H1 (cell line): Measurements from ENCODE around the gene LCE2C. TPM values are rescaled to one million over a fixed set of nuclear protein-coding genes. Genes with fewer than 3 reads are reported as not detected.

ENCODE experiments used
- CTCF ChIA-PET: fragments of 300-600 bp; sonication (Branson Sonifier 250); formaldehyde crosslinking; loops from one replicate; lab custom pipeline; 2021; ENCODE audit not compliant: partially characterized antibody; lab: Charles Lee
- POLR2A ChIA-PET: fragments of 300-600 bp; sonication (Branson Sonifier 250); formaldehyde crosslinking; loops from one replicate; lab custom pipeline; 2021; ENCODE audit warnings: inconsistent platforms; ENCODE audit not compliant: partially characterized antibody; lab: Charles Lee
- DNase-seq, 2 experiments: peaks; one replicate each; pipeline versions ENCODE4 v3.0.0 to v3.0.0-alpha.2; 2010 to 2022; ENCODE audit warnings: low spot score in 2 of 2, low read depth in 1 of 2, mixed read lengths in 1 of 2
- FAIRE-seq: peaks from 2 replicates; lab custom pipeline; 2011; peaks lifted over from hg19 to GRCh38; lab: Jason Lieb, UNC
- H2AFZ ChIP-seq: 2 replicates; pipeline ENCODE4 v1.8.1; 2012; ENCODE audit warnings: low read length, inconsistent platforms
- H2AK5ac ChIP-seq: 2 replicates; pipeline ENCODE4 v1.6.1; 2013; ENCODE audit warnings: low read depth, low read length
- H2BK120ac ChIP-seq: replicated peaks from 2 replicates; pipeline ENCODE3; 2013; ENCODE audit warnings: low read depth, low read length, inconsistent platforms
- H2BK12ac ChIP-seq: 2 replicates; pipeline ENCODE4 v1.6.1; 2013; ENCODE audit warnings: low read depth, low read length
- H2BK15ac ChIP-seq: 2 replicates; pipeline ENCODE4 v1.6.1; 2013; ENCODE audit warnings: low read length
- H2BK20ac ChIP-seq: 2 replicates; pipeline ENCODE4 v1.6.1; 2013; ENCODE audit warnings: low read length
- H2BK5ac ChIP-seq: 2 replicates; pipeline ENCODE4 v1.6.1; 2013; ENCODE audit warnings: low read depth, low read length
- H3K14ac ChIP-seq: 2 replicates; pipeline ENCODE4 v1.6.1; 2013; ENCODE audit warnings: inconsistent platforms; ENCODE audit not compliant: insufficient read length
- H3K18ac ChIP-seq: 2 replicates; pipeline ENCODE4 v1.6.1; 2013; ENCODE audit warnings: low read length; ENCODE audit errors: extremely low read depth
- H3K23ac ChIP-seq: 2 replicates; pipeline ENCODE4 v1.6.1; 2013; ENCODE audit warnings: inconsistent platforms; ENCODE audit not compliant: insufficient read length
- H3K23me2 ChIP-seq: 2 replicates; pipeline ENCODE4 v1.6.1; 2013; ENCODE audit warnings: low read depth, low read length
- H3K27ac ChIP-seq: 2 replicates; pipeline ENCODE4 v1.6.1; 2011; ENCODE audit warnings: low read depth, low read length, inconsistent platforms
- H3K27me3 ChIP-seq, 4 experiments: replicated peaks in 1 of 4; 1 replicate in 1 of 4; 2 replicates in 3 of 4; pipeline versions ENCODE4 v1.6.1 to v1.8.1; 2011 to 2013; ENCODE audit warnings: low read length in 3 of 4, mild to moderate bottlenecking in 3 of 4, inconsistent platforms in 2 of 4, mixed read lengths in 2 of 4, moderate library complexity in 1 of 4; ENCODE audit not compliant: control insufficient read depth in 3 of 4, insufficient read depth in 3 of 4; ENCODE audit errors: extremely low read depth in 1 of 4
- H3K36me3 ChIP-seq, 4 experiments: 2 replicates each; pipeline versions ENCODE4 v1.6.1 to v1.8.1; 2011 to 2013; ENCODE audit warnings: mild to moderate bottlenecking in 4 of 4, low read length in 3 of 4, moderate library complexity in 2 of 4, control low read depth in 1 of 4, inconsistent platforms in 1 of 4; ENCODE audit not compliant: insufficient read depth in 4 of 4, control insufficient read depth in 2 of 4
- H3K4ac ChIP-seq: replicated peaks from 2 replicates; pipeline ENCODE3; 2013; ENCODE audit warnings: low read length, low read depth, mixed read lengths, inconsistent platforms; ENCODE audit not compliant: insufficient read length
- H3K4me1 ChIP-seq, 4 experiments: replicated peaks in 1 of 4; 1 replicate in 1 of 4; 2 replicates in 3 of 4; pipeline versions ENCODE4 v1.6.1 to v1.8.1; 2011 to 2013; ENCODE audit warnings: low read length in 3 of 4, inconsistent platforms in 2 of 4, mixed read lengths in 1 of 4; ENCODE audit not compliant: insufficient read depth in 4 of 4, control insufficient read depth in 3 of 4
- H3K4me2 ChIP-seq, 2 experiments: 2 replicates each; pipeline versions ENCODE4 v1.6.1 to v1.8.1; 2011 to 2013; ENCODE audit warnings: low read depth in 2 of 2, low read length in 2 of 2, control low read depth in 1 of 2, inconsistent platforms in 1 of 2, mild to moderate bottlenecking in 1 of 2; ENCODE audit not compliant: insufficient read depth in 1 of 2
- H3K4me3 ChIP-seq, 4 experiments: fragments of 200-600, 300-600 bp in 1 of 4; sonication (generic), shearing (Covaris generic), sonication (Bioruptor Twin) in 1 of 4; 2 replicates each; pipeline versions ENCODE4 v1.5.1 to v1.8.1; 2011 to 2016; ENCODE audit warnings: low read length in 4 of 4, low read depth in 3 of 4, control low read depth in 2 of 4, inconsistent platforms in 2 of 4, mild to moderate bottlenecking in 2 of 4, mixed read lengths in 1 of 4, moderate library complexity in 1 of 4; ENCODE audit not compliant: insufficient read depth in 2 of 4; ENCODE audit errors: extremely low read depth in 1 of 4
- H3K56ac ChIP-seq: replicated peaks from 2 replicates; pipeline ENCODE3; 2013; ENCODE audit warnings: low read depth, mild to moderate bottlenecking, mixed read lengths, low read length, inconsistent platforms; ENCODE audit not compliant: insufficient read length
- H3K79me1 ChIP-seq: 2 replicates; pipeline ENCODE4 v1.6.1; 2013; ENCODE audit warnings: low read depth, low read length, control low read depth
- H3K79me2 ChIP-seq, 2 experiments: 2 replicates each; pipeline versions ENCODE4 v1.6.1 to v1.8.1; 2012 to 2013; ENCODE audit warnings: low read length in 2 of 2, mild to moderate bottlenecking in 2 of 2, inconsistent platforms in 1 of 2; ENCODE audit not compliant: insufficient read depth in 2 of 2, control insufficient read depth in 1 of 2
- H3K9ac ChIP-seq, 4 experiments: replicated peaks in 1 of 4; 1 replicate in 1 of 4; 2 replicates in 3 of 4; pipeline versions ENCODE4 v1.6.1 to v1.8.1; 2011 to 2013; ENCODE audit warnings: low read depth in 3 of 4, low read length in 3 of 4, control low read depth in 2 of 4, mild to moderate bottlenecking in 2 of 4, moderate library complexity in 2 of 4, inconsistent platforms in 1 of 4; ENCODE audit errors: extremely low read depth in 1 of 4
- H3K9me3 ChIP-seq, 2 experiments: 2 replicates each; pipeline versions ENCODE4 v1.6.1 to v1.8.1; 2012 to 2013; ENCODE audit warnings: mild to moderate bottlenecking in 2 of 2, moderate library complexity in 2 of 2, control low read depth in 1 of 2, inconsistent platforms in 1 of 2, low read depth in 1 of 2, low read length in 1 of 2, mixed read lengths in 1 of 2; ENCODE audit not compliant: insufficient read depth in 2 of 2
- H4K20me1 ChIP-seq, 2 experiments: replicated peaks in 1 of 2; 2 replicates each; pipeline versions ENCODE3 to v1.8.1; 2011 to 2013; ENCODE audit warnings: inconsistent platforms in 2 of 2, low read length in 2 of 2, mild to moderate bottlenecking in 1 of 2; ENCODE audit not compliant: insufficient read depth in 2 of 2, control insufficient read depth in 1 of 2
- H4K5ac ChIP-seq: 2 replicates; pipeline ENCODE4 v1.6.1; 2013; ENCODE audit warnings: low read length, low read depth, mixed read lengths, inconsistent platforms; ENCODE audit not compliant: insufficient read length
- H4K8ac ChIP-seq: 2 replicates; pipeline ENCODE4 v1.8.0; 2013; ENCODE audit warnings: mild to moderate bottlenecking, moderate library complexity, low read length, inconsistent platforms; ENCODE audit not compliant: insufficient read depth; ENCODE audit errors: extremely low read depth
- H4K91ac ChIP-seq: replicated peaks from 2 replicates; pipeline ENCODE3; 2013; ENCODE audit warnings: low read length, mixed read lengths, inconsistent platforms; ENCODE audit not compliant: insufficient read length
- BACH1 ChIP-seq: IDR thresholded peaks from 2 replicates; pipeline ENCODE4 v1.6.1; 2012; ENCODE audit warnings: low read length, improper control_type of control experiment
- CBX8 ChIP-seq: fragments of 300-800, 300-1000 bp; sonication (generic); IDR thresholded peaks from 2 replicates; pipeline ENCODE4 v1.7.1; 2016; ENCODE audit warnings: low read depth, low read length, borderline replicate concordance
- E2F6 ChIP-seq: IDR thresholded peaks from 2 replicates; pipeline ENCODE4 v1.6.1; 2012; ENCODE audit warnings: inconsistent platforms
- GABPA ChIP-seq: IDR thresholded peaks from 2 replicates; pipeline ENCODE4 v1.6.1; 2011; ENCODE audit warnings: mild to moderate bottlenecking, low read length, moderate library complexity, borderline replicate concordance; ENCODE audit not compliant: insufficient read depth
- GTF2F1 ChIP-seq: IDR thresholded peaks from 2 replicates; pipeline ENCODE4 v1.6.1; 2012; ENCODE audit warnings: low read depth, low read length, improper control_type of control experiment, borderline replicate concordance
- KDM4A ChIP-seq: IDR thresholded peaks from one replicate; pipeline ENCODE4 v1.7.1; 2012; ENCODE audit warnings: low read depth, mild to moderate bottlenecking, moderate library complexity, low read length, inconsistent platforms; ENCODE audit not compliant: severe bottlenecking
- NANOG ChIP-seq: IDR thresholded peaks from 2 replicates; pipeline ENCODE4 v1.6.1; 2011; ENCODE audit warnings: low read length, low read depth, mild to moderate bottlenecking, inconsistent platforms; ENCODE audit not compliant: insufficient read depth, poor library complexity, severe bottlenecking
- PHF8 ChIP-seq: fragments of 200-600 bp; sonication (generic); conservative IDR thresholded peaks from 2 replicates; pipeline ENCODE4 v1.7.1; 2012; ENCODE audit warnings: low read depth, mild to moderate bottlenecking, inconsistent platforms, low read length, moderate library complexity
- POLR2A ChIP-seq, 2 experiments: IDR thresholded peaks; 1 replicate in 1 of 2; 2 replicates in 1 of 2; pipeline ENCODE4 v1.6.1; 2011; ENCODE audit warnings: low read depth in 2 of 2, low read length in 2 of 2, mild to moderate bottlenecking in 2 of 2; ENCODE audit errors: control extremely low read depth in 1 of 2
- SIN3A ChIP-seq, 2 experiments: IDR thresholded peaks in 1 of 2; conservative IDR thresholded peaks in 1 of 2; 2 replicates each; pipeline ENCODE4 v1.6.1; 2011 to 2012; ENCODE audit warnings: low read length in 2 of 2, improper control_type of control experiment in 1 of 2, low read depth in 1 of 2, mild to moderate bottlenecking in 1 of 2
- SRF ChIP-seq: IDR thresholded peaks from 2 replicates; pipeline ENCODE4 v1.6.1; 2011; ENCODE audit warnings: mild to moderate bottlenecking, low read depth, low read length, moderate library complexity
- TAF1 ChIP-seq: IDR thresholded peaks from 2 replicates; pipeline ENCODE4 v1.6.1; 2011; ENCODE audit warnings: mild to moderate bottlenecking, low read depth, low read length
- TCF12 ChIP-seq: IDR thresholded peaks from 2 replicates; pipeline ENCODE4 v1.6.1; 2011; ENCODE audit warnings: low read depth, mild to moderate bottlenecking, low read length
- TEAD4 ChIP-seq: IDR thresholded peaks from 2 replicates; pipeline ENCODE4 v1.6.1; 2012; ENCODE audit warnings: low read depth, low read length, inconsistent platforms, mixed read lengths
- WGBS, 2 experiments: shearing (Covaris generic) in 1 of 2; methylation state at CpG; one replicate each; pipeline versions ENCODE4 v1.1.6 to v1.1.7; 2013 to 2015; ENCODE audit warnings: low lambda C conversion rate in 2 of 2, mixed read lengths in 2 of 2, inconsistent platforms in 1 of 2, low coverage in 1 of 2, missing lambda C conversion rate in 1 of 2; ENCODE audit not compliant: insufficient replicate concordance in 2 of 2, insufficient coverage in 1 of 2, insufficient read length in 1 of 2; ENCODE audit errors: extremely low coverage in 1 of 2, missing lambda C conversion rate in 1 of 2; 5-methylcytosine and 5-hydroxymethylcytosine counted together
- polyA plus RNA-seq, 7 experiments: library from polyadenylated mRNA; depleted of rRNA in 3 of 7; stranded (reverse) in 5 of 7; unstranded in 2 of 7; fragments of >200 nt in 5 of 7; fragments of 200-250 nt in 2 of 7; gene quantifications; 1 replicate in 5 of 7; 2 replicates in 1 of 7; 4 replicates in 1 of 7; pipeline versions ENCODE4 v1.2.1 to v1.2.3, GENCODE V29; 2011 to 2013; ENCODE audit warnings: missing spikeins in 2 of 7, mixed read lengths in 2 of 7
- total RNA-seq: library from RNA; stranded (reverse); fragmentation: NEBNext Ultra II Directional; extraction: Animal tissue kit (Norgen Biotek cat#: 25700); gene quantifications from 2 replicates; pipeline ENCODE4 v1.2.1, GENCODE V29; 2021

The LCE2C gene
- total and polyA plus RNA-seq, 2 of the 8 experiments (the other 6 are each of a cell fraction or from before 2014, with no cell fraction given), result not detected

- H2BK15ac ChIP-seq, result no peak overlapping the region
- H3K4me1 ChIP-seq, result no peaks in the 10 kb centered on the region
- no peaks in the 10 kb centered on the region for H3K27me3 ChIP-seq
- H3K23me2 ChIP-seq, result no peaks in the 10 kb centered on the region; the same call in 1 of the 2 replicates
- no peaks in the 10 kb centered on the region for H3K36me3 ChIP-seq
- no peak overlapping the region for H3K9ac ChIP-seq
- WGBS, 2 experiments, result 95% methylated on average over 2 of the region's 3 CpGs; no CpG with 5 or more reads in 1 of the 2 experiments
- no peak overlapping the region for H3K4me3 ChIP-seq
- DNase-seq (no peak), FAIRE-seq (no peak)
- no peaks in the 10 kb centered on the region for H4K20me1 ChIP-seq
- H3K4ac ChIP-seq, result no peak overlapping the region
- POLR2A ChIA-PET, result no interaction called here
- no peak for TF ChIP-seq NANOG
- TF ChIP-seq PHF8, result no peak
- no peak for TF ChIP-seq GABPA
- no peak for TF ChIP-seq SIN3A (conservative IDR thresholded peaks at IDR 0.05 in 1 of 2, IDR thresholded peaks at IDR 0.05 in 1 of 2; ENCODE audit: low read depth in 1 of 2, low read length in 2 of 2)
- no peak for TF ChIP-seq E2F6
- no peak for TF ChIP-seq CBX8
- TF ChIP-seq SRF, result no peak
- no peak for TF ChIP-seq TEAD4
- no peak for TF ChIP-seq BACH1
- TF ChIP-seq TAF1, result no peak
- TF ChIP-seq POLR2A (IDR thresholded peaks at IDR 0.05; ENCODE audit: control extremely low read depth in 1 of 2, low read depth in 2 of 2, low read length in 2 of 2), result no peak
- no peak for TF ChIP-seq GTF2F1
- TF ChIP-seq TCF12, result no peak
- no peak for TF ChIP-seq KDM4A
- TF ChIP-seq, all 59 proteins: peak for 0
- Histone ChIP-seq H2BK12ac (no peak overlapping the region), H2BK20ac (no peak overlapping the region), H3K56ac (no peak overlapping the region), H3K14ac (no peak overlapping the region), H3K18ac (no peak overlapping the region), H2AK5ac (no peak overlapping the region), H2AFZ (no peak overlapping the region), H3K23ac (no peak overlapping the region), H3K79me2 (no peaks in the 10 kb centered on the region), H2BK120ac (no peak overlapping the region), H3K79me1 (no peaks in the 10 kb centered on the region), H2BK5ac (no peak overlapping the region), H3K27ac (no peak overlapping the region), H4K8ac (no peak overlapping the region), H4K91ac (no peak overlapping the region), H3K9me3 (peaks cover 64 to 82% of the 10 kb centered on the region in 2 experiments), H3K4me2 (no peak overlapping the region), H4K5ac (no peak overlapping the region)
- CTCF ChIA-PET, result no interaction called here
Measured at GRCh38 chr1:152630596-152630995, 44.5 kb upstream of the LCE2C start.
